ENCODE measurements around the gene DBN1.

The DBN1 gene

DNA sequence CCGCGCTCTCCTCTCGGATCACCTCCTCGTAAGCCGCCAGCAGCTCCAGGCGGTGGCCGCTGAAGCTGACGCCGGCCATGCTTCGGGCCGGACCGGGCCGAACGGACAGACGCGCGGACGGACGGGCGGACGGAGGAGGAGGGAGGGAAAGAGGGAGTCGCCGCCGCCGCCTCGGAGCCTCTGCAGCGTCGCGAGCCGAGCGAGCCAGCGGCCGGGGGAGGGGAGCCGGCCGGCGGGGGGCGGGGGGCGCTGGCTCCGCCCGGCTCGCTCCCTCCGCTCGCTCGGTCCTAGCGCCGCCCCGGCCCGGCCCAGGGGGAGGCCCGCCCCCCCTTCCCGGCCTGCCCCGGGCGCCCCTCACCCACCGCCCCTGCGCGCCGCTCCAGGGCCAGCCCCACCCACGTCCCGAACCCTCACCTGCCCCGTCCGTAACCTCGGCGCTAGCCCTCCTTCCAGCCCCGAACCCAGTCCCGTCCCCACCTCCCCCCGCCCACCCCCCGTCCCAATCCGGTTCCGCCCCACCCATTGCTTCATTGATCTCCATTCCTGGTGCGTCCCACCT is at the start of gene DBN1:
Gene DBN1, minus strand, starts transcription at position 192 of the 559 bp plus-strand sequence. Its CDS starts 113 bp downstream, at position 79.
- no peak for DNase-seq

DNA sequence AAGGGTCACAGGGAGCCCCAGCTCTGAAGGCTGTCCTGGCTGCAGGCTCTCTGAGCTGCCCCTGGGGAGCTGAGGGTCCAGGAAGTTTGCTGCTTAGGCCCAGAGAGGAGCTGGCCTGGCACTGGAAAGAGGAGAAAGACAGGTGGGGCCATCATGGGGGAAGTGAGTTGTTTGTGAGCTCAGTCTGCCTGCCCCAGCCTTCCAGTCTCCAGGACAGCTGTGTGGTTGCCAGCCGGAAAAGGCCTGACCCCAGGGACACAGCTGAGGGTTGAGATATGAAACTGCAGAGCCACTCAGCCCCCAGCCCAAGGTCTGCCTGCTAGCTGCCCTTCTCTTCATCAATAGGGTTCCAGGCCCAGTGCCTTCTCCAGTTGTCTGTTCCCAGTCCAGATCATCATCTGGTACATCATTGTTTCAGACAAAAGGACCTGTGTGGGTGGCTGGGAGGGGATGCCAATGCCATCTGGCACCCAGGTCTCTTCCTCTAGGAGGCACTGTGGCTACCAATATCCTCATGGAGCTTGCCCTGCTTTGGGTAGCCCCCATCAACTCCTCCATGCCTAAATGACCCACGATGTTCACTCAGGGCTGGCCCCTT is 47.6 kb upstream of the DBN1 start:
- no peak for DNase-seq

DNA sequence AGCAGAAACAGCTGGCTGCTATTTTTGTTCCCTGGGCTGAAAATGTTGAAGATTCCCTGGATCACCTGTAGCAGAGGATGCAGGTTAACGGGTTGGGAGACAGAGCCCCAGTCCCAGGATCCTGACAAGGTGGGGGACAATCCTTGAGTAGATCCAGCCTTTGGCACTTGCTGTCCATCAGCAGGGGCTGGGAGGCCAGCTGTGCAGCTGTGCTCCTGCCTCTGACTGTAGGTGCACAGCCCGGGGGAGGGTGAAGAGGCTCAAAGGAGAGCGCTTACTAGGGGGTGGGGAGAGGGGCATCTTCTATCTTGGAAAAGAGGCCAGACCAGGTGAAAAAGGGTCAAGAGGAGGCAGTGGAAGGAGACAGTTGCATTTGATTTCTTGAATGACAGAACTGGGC is 46.8 kb upstream of the DBN1 start:
- no peak for DNase-seq

- DNase-seq: no peak
Observed at GRCh38 chr5:177519463-177520235, 46.2 kb upstream of the DBN1 start.

GRCh38 chr5:177516601-177517568 is 43.5 kb upstream of the DBN1 start, which contains the start of gene DDX41:
Gene DDX41, minus strand, starts transcription at chr5:177516961. Its CDS starts 16 bp downstream, at chr5:177516945.
- peak; percentile 96 for DNase-seq

- DNase-seq: no peak
Observed at GRCh38 chr5:177515580-177515979, 42.1 kb upstream of the DBN1 start.

DNA sequence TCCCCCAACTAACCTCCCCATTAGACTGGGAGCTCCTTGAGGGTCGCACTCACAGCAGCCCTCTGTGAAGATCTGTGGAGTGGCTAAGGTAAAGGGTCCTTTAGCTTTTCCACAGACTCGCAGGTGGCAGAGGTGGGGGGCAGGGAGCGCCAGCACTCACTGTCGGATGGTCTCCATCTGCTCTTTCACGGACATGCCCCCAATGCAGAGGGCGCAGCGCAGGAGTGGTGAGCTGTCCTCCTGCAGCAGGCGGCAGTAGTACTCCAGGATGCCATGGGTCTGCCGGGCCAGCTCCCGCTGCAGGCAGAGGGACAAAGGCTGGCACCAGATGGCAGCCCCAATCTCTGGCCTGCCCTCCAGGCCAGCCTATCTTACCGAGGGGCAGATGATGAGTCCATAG is 41.1 kb upstream of the DBN1 start:
- no peak for DNase-seq

- DNase-seq: no peak
Observed at GRCh38 chr5:177513500-177513899, 40.1 kb upstream of the DBN1 start.

DNA sequence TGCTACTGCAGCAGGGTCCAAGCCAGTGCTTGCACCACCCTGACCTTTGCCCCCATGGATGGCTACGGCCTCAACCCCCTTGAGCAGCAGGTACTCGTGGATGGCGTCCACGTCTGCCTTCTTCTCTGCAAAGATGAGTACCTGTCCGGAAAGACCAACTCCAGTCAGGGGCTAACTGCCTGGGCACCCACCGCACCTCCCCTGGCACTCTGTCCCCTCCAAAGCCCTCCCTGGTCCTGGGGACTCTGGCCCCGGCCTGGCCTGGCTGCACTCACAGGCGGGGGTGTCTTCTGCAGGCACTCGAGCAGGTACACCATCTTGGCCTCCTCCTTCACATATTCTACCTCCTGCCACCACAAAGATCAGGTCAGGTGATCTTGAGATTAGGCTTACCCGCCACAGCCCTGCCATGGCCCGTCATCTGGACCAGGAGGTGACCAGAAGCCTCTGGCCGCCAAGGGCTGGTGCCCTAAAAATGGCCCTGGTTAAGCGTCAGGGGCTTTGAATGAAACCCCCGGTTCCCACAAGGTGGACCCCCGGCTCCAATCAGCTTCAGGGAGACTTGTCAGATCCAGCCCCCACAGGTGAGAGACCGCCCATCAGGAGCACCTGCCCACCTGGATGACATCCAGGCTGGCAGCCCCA is 39.4 kb upstream of the DBN1 start:
- no peak for DNase-seq

DNA sequence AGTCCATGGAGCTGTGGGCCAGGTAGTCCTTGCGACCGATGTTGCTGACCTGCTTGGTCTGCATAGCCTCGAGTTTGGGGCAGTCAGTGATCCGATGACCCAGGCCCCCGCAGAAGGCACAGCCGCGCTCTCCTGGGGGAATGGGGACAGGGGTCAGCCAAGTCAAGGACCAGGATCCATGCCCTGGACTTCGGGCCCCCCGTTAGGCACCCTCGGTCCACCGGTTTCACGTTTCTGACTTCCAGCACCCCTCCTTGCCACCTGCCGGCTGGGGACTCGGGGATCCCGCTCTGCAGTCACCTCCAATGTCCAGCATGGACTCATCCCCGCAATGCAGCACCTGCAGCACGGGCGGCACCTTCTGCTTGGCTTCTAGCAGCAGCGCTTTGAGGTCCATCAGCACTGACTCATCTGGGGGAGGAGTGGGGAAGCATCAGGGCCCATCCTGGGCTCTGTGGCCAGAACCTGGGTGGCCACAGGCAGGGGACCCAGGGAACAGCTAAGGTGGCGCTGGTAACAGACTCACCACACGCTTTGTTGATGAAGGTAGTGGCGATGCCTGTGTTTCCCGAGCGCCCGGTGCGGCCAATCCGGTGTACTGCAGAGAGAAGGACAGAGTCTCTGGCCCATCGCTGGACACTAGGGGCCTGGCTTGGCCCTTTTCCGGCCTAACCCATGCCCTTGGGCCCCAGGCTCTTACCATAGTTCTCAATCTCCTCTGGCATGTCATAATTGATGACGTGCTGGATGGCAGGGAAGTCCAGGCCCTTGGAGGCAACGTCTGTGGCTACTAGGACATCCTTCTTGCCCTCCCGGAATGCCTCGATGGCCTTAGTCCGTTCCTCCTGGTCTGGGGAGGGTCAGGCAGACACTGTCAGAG is 38.6 kb upstream of the DBN1 start:
- no peak for DNase-seq

DNA sequence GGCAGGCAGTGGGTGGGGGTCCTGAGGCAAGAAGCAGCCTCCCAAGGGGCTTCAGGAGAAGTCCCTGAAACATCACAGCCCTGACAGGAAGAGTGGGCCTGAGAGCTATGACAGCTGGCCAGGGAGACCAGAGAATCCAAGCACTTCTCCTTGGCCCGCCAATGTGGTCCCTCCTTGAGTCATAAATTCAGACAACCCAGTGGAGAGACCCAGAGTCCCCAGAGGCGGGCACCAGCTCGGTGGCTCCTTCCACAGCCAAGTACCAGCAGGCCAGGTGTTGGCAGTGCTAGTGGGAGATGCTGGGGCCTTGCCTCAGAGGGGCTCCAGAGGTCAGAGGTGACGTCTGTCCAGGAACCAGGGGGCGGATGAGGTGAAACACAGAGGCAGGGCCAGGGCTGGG is 37.7 kb upstream of the DBN1 start:
- DNase-seq: no peak

DNA sequence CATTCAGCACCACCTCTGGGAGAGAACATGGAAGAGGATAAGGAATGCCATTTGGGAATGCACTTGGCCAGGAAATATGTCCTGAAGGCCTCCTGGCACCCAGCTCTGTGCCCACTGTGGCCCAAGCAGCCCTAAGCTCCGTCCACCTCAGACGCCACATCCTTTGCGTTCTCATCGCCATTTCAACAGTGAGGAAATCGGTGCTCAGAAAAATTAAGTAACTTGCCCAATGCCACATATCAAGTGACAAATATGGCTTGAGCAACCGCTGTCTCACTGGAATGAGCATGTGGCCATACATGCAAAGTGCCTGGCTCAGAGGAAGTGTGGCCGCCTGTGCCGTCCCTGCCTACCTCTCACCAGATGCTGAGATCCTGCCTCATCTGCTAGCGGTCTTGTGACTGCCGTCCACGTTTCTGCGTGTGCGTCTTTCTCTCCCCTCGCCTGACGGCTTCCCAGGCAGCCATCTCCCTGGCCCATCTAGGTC is 37.2 kb upstream of the DBN1 start:
- no peak for DNase-seq

GRCh38 chr5:177509991-177510566 is 36.6 kb upstream of the DBN1 start:
- DNase-seq: no peak

DNA sequence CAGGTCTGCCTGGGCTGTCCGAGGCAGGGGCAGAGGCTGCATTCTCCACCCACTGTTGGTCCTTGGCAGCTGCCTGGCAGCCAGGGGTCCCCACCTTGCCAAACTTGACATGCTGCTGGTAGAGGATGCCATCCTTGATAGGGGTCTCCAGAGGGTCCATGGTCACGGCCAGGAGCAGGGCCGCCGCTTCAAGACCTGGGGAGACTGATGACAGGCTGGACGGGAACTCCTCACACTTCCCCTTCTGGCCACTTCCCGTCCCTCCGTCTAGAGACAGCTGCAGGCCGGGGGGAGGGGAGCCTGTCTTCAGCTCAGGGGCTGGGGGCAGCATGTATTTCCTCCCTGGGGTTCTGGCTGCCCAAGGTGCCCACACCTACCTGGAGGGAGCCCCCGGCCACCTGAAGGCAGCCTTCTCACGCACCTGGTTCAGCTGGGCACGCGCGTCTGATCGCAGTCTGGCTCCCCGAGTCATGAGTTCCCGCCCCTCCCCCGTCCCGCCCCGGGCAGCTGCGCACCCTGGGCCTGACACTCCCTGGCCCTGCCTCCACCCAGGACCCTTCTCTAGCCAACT is 36.0 kb upstream of the DBN1 start, which contains the start of gene DOK3:
Gene DOK3, minus strand, starts transcription at position 446 of the 571 bp plus-strand sequence. Its CDS starts 286 bp downstream, at position 160.
- DNase-seq: no peak

DNA sequence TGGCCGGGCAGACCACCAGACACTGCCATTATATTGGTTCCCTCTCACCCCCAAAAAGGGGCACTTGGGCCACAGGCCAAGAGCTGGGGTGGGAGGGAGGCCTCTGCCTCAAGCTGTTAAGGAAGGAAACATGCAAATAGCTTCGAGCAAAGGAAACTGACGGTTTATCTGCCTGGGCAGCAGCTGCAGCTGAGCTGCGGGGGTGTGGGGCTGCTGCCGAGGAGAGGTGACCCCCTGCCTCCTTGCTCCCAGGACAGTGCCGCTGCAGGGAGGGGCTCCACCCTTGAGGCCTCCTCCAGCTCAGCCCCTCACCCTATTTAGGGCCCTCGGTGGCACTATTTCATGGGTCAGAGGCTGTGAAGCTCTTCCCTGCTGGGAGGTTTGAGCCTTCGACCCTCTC is 35.4 kb upstream of the DBN1 start:
- DNase-seq: no peak

DNA sequence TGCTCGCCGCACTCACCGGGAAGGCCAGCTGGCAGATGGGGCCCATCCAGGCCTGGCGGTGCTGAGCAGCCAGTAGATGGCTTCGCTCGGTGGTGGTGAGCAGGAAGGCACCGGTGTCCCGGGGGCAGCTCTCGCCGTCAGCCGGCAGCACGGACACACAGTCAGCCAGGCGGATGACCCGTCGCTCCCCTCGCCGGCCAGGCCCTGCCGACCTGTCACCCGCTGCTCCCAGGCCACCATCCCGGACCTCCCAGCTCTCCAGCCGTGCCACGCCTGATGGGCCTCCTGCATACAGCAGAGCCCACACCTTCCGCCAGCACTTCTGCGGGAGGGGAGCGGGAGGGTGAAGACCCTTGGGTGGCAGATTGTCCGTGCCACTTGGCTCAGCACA is 34.8 kb upstream of the DBN1 start:
- DNase-seq: no peak

DNA sequence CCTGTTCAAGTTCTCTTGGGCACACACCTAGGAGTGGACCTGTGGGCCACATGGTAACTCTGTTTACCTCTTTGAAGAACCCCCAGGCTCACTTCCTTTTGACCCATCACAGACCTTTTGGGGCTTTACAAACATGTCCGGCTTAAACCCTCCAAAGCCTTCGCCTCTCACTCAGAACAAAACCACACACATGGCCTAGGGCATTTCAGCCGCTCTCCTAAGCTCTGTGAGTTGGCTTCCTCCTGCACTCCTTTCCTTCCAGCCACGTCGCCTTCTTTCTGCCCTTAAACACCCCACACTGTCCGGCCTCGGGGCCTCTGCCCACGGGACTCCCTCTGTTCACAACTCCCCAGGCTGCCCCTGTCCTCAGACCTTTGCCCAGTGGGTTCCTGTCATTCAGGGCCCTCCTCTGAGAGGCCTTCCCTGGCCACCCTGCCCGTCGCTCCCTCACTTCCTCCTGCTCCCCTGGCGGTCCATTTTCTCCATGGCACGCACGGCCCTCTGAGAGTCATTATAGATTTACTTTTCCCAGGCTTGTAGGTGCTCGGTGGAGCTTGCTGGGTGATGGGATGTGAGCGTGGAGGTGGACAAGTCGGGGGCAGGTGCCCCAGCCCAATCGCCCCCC is 34.3 kb upstream of the DBN1 start:
- DNase-seq: no peak

DNA sequence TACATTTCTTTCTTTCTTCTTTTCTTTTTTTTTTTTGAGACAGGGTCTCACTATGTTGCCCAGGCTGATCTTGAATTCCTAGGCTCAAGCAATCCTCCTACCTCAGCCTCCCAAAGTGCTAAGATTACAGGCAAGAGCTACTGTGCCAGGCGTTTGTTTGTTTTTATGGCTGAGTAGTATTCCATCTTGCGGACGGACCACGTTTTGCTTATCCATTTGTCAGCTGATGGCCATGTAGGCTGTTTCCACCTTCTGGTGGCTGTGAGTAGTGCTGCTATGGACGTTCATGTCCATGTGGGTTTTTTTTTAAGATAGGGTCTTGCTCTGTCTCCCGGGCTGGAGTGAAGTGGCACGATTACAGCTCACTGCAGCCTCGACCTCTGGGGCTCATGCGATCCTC is 33.7 kb upstream of the DBN1 start:
- DNase-seq: no peak

GRCh38 chr5:177505075-177505474 is 31.6 kb upstream of the DBN1 start:
- DNase-seq: no peak
